Stimulated activated CD8-positive, alpha-beta memory T cell treated with anti-CD3 and anti-CD28 coated beads, Interleukin-15, amount 100 ng/mL, for 24 hours (primary cell): ENCODE measurements around the gene FILIP1.

ENCODE experiments used
- DNase-seq: peaks from one replicate; pipeline ENCODE4 v3.0.0-alpha.2; 2020; ENCODE audit warnings: low read depth

Gene FILIP1

GRCh38 chr6:75268121-75268987 is 225.2 kb downstream of the FILIP1 start:
- DNase-seq: no peak

GRCh38 chr6:75267461-75267860 is 226.1 kb downstream of the FILIP1 start:
- DNase-seq: no peak

- DNase-seq: no peak
These were observed 226.8 kb downstream of the FILIP1 start for GRCh38 chr6:75266716-75267291.

- DNase-seq: no peak
These were observed 230.2 kb downstream of the FILIP1 start for GRCh38 chr6:75263401-75263750.

GRCh38 chr6:75262716-75263400 is 230.7 kb downstream of the FILIP1 start:
- no peak for DNase-seq

GRCh38 chr6:75261299-75261698 is 232.3 kb downstream of the FILIP1 start:
- no peak for DNase-seq

- no peak for DNase-seq
These were observed 236.1 kb downstream of the FILIP1 start for GRCh38 chr6:75257343-75258087.

- no peak for DNase-seq
These were observed 243.0 kb downstream of the FILIP1 start for GRCh38 chr6:75250552-75250951.

- no peak for DNase-seq
These were observed 243.8 kb downstream of the FILIP1 start for GRCh38 chr6:75249837-75250236.

GRCh38 chr6:75246386-75246785 is 247.2 kb downstream of the FILIP1 start:
- no peak for DNase-seq

GRCh38 chr6:75244063-75244584 is 249.5 kb downstream of the FILIP1 start:
- DNase-seq: no peak

GRCh38 chr6:75243333-75244062 is 250.1 kb downstream of the FILIP1 start, which contains the start of gene COX7A2:
Gene COX7A2 (minus strand): TSS chr6:75243801. CDS start chr6:75243734, 67 bp downstream.
- DNase-seq: peak; percentile 54
